Hepatocyte (in vitro differentiated cells): ENCODE measurements around the gene WLS. TPM values are rescaled to one million over a fixed set of nuclear protein-coding genes. Genes with fewer than 3 reads are reported as not detected.
A peak's percentile ranks its signal among the peaks of the same experiment; 100 is the strongest.

Experiments used
- DNase-seq: peaks from one replicate; pipeline ENCODE4 v3.0.0-alpha.2; 2016; ENCODE audit warnings: low spot score
- H2AFZ ChIP-seq: fragments of 200-600 bp; sonication (generic); 2 replicates; pipeline ENCODE4 v1.6.0; 2016; ENCODE audit warnings: antibody characterized with exemption, mild to moderate bottlenecking
- H3K27ac ChIP-seq: fragments of 200-600 bp; sonication (generic); 2 replicates; pipeline ENCODE4 v1.5.1; 2016; ENCODE audit warnings: mild to moderate bottlenecking
- H3K27me3 ChIP-seq: fragments of 200-600 bp; sonication (generic); 2 replicates; pipeline ENCODE4 v1.6.1; 2016
- H3K36me3 ChIP-seq: fragments of 200-600 bp; sonication (generic); replicated peaks from 2 replicates; pipeline ENCODE4 v1.5.1; 2016; ENCODE audit warnings: low read depth; ENCODE audit not compliant: insufficient read depth
- H3K4me1 ChIP-seq: fragments of 200-600 bp; sonication (generic); 2 replicates; pipeline ENCODE4 v1.5.1; 2016; ENCODE audit warnings: mild to moderate bottlenecking, moderate library complexity; ENCODE audit not compliant: insufficient read depth
- H3K4me2 ChIP-seq: fragments of 200-600 bp; sonication (generic); 2 replicates; pipeline ENCODE4 v1.6.0; 2016
- H3K4me3 ChIP-seq: fragments of 200-600 bp; sonication (generic); 2 replicates; pipeline ENCODE4 v1.5.1; 2016; ENCODE audit warnings: mild to moderate bottlenecking
- H3K79me2 ChIP-seq: fragments of 200-600 bp; sonication (generic); 2 replicates; pipeline ENCODE4 v1.6.0; 2017; ENCODE audit warnings: mild to moderate bottlenecking
- H3K9me2 ChIP-seq: fragments of 200-600 bp; sonication (generic); replicated peaks from 2 replicates; pipeline ENCODE4 v1.6.0; 2017; ENCODE audit warnings: mild to moderate bottlenecking; ENCODE audit not compliant: insufficient read depth
- H3K9me3 ChIP-seq: fragments of 200-600 bp; sonication (generic); 2 replicates; pipeline ENCODE4 v1.5.1; 2016; ENCODE audit warnings: low read depth, mild to moderate bottlenecking
- H4K20me1 ChIP-seq: fragments of 200-600 bp; sonication (generic); 2 replicates; pipeline ENCODE4 v1.6.0; 2016; ENCODE audit warnings: mild to moderate bottlenecking; ENCODE audit not compliant: insufficient read depth, poor library complexity, severe bottlenecking
- EZH2 ChIP-seq: fragments of 200-600 bp; sonication (generic); IDR thresholded peaks from 2 replicates; pipeline ENCODE4 v1.6.1; 2016; ENCODE audit warnings: antibody characterized with exemption, mild to moderate bottlenecking, borderline replicate concordance
- EZH2phosphoT487 ChIP-seq: fragments of 200-600 bp; sonication (generic); IDR thresholded peaks from one replicate; pipeline ENCODE4 v1.6.1; 2018; ENCODE audit warnings: antibody characterized with exemption, mild to moderate bottlenecking, low read depth, moderate library complexity; ENCODE audit not compliant: unreplicated experiment, severe bottlenecking
- WGBS: methylation state at CpG from one replicate; pipeline ENCODE4 v1.1.6; 2016; ENCODE audit warnings: low lambda C conversion rate; ENCODE audit errors: missing lambda C conversion rate; 5-methylcytosine and 5-hydroxymethylcytosine counted together
- polyA plus RNA-seq: library from polyadenylated mRNA; unstranded; fragments of >200 nt; fragmentation: Nextera tagmentation; extraction: Ambion mirVana; gene quantifications from 2 replicates; pipeline ENCODE4 v1.2.1, GENCODE V29; 2016
- total RNA-seq: library from RNA; depleted of rRNA; stranded (reverse); fragments of >200 nt; gene quantifications from 2 replicates; pipeline ENCODE4 v1.2.3, GENCODE V29; 2014
- TF ChIP-seq, protein P1 (sequence below): fragments of 200-600 bp; sonication (generic); IDR thresholded peaks from 2 replicates; pipeline ENCODE4 v1.5.1; 2016; ENCODE audit warnings: antibody characterized with exemption, mild to moderate bottlenecking; ENCODE audit not compliant: poor library complexity

WLS gene
- total and polyA plus RNA-seq, 2 experiments from 2014 or later = 79.9 to 102 TPM

DNA sequence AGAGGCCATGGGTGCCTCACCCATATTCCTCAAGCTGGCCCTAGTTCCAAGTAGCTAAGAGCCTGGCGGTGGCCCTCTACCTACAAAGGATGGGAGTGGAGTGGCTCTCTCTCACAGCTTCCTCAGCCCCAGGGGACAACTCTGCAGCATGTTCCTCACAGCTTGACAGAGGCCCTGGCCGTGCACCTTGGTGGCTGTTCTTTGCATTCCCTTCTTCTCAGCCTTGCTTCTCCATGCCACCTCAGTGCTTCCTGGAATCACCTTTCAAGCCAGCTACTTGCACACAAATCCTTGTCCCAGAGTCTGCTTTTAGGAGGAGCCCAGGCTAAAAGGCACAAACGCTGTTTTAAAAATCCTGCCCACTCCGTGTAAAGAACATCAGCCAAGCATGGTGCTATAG lies 112.9 kb downstream of the WLS start:
- H3K79me2 ChIP-seq = no peaks in the 10 kb centered on the region
- H3K36me3 ChIP-seq = no peaks in the 10 kb centered on the region
- H2AFZ ChIP-seq = no peak overlapping the region
- H3K4me3 ChIP-seq = no peak overlapping the region
- H3K27me3 ChIP-seq = no peaks in the 10 kb centered on the region
- no peak overlapping the region for H3K4me2 ChIP-seq
- no peaks in the 10 kb centered on the region for H3K9me3 ChIP-seq
- H3K4me1 ChIP-seq = no peaks in the 10 kb centered on the region
- 95% methylated on average over 4 of the region's 4 CpGs for WGBS
- H3K27ac ChIP-seq = no peak overlapping the region
- DNase-seq = no peak
- TF ChIP-seq EZH2phosphoT487 = no peak
- no peaks in the 10 kb centered on the region for H3K9me2 ChIP-seq
- no peaks in the 10 kb centered on the region for H4K20me1 ChIP-seq

DNA sequence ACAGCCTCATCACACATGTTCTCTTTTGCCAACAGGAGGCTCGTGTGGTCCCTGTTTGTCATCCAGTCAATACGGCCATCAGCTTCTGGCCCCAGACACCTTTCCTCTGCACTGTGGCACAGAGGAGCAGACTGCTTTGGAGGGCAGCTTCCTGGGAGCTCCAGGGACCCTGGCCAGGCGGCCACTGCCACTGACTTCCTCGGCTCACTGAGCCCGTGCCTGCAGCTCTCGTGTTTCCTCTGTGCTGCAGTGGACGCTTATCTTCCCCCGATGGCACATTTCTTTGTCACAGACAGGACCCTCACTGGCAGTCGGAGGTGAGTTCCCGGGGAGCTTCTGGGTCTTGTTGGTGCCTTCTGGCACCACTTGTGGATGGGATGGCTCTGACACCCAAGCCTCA lies 114.9 kb downstream of the WLS start:
- no peaks in the 10 kb centered on the region for H3K9me2 ChIP-seq
- H3K79me2 ChIP-seq = no peaks in the 10 kb centered on the region
- H3K9me3 ChIP-seq = no peaks in the 10 kb centered on the region
- no peaks in the 10 kb centered on the region for H3K36me3 ChIP-seq
- no peaks in the 10 kb centered on the region for H4K20me1 ChIP-seq
- H3K4me3 ChIP-seq = no peak overlapping the region
- H3K27ac ChIP-seq = no peak overlapping the region
- H3K27me3 ChIP-seq = no peaks in the 10 kb centered on the region
- no peak overlapping the region for H3K4me2 ChIP-seq
- 82% methylated on average over 10 of the region's 10 CpGs for WGBS
- peaks cover under 1% of the 10 kb centered on the region for H3K4me1 ChIP-seq
- TF ChIP-seq EZH2phosphoT487 (no peak), EZH2 (no peak)
- TF ChIP-seq, protein P1, sequence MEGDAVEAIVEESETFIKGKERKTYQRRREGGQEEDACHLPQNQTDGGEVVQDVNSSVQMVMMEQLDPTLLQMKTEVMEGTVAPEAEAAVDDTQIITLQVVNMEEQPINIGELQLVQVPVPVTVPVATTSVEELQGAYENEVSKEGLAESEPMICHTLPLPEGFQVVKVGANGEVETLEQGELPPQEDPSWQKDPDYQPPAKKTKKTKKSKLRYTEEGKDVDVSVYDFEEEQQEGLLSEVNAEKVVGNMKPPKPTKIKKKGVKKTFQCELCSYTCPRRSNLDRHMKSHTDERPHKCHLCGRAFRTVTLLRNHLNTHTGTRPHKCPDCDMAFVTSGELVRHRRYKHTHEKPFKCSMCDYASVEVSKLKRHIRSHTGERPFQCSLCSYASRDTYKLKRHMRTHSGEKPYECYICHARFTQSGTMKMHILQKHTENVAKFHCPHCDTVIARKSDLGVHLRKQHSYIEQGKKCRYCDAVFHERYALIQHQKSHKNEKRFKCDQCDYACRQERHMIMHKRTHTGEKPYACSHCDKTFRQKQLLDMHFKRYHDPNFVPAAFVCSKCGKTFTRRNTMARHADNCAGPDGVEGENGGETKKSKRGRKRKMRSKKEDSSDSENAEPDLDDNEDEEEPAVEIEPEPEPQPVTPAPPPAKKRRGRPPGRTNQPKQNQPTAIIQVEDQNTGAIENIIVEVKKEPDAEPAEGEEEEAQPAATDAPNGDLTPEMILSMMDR = no peak
- H2AFZ ChIP-seq = no peak overlapping the region
- no peak for DNase-seq

GRCh38 chr1:68116643-68117235 lies 115.6 kb downstream of the WLS start:
- peak; percentile 70 for DNase-seq
- no peak overlapping the region for H2AFZ ChIP-seq

GRCh38 chr1:68115308-68115707 lies 117.0 kb downstream of the WLS start:
- Histone ChIP-seq H3K4me1 (peaks cover 6% of the 10 kb centered on the region), H3K4me2 (no peak overlapping the region), H3K27ac (no peak overlapping the region), H3K4me3 (no peak overlapping the region), H4K20me1 (no peaks in the 10 kb centered on the region), H3K27me3 (no peaks in the 10 kb centered on the region), H2AFZ (no peak overlapping the region), H3K36me3 (no peaks in the 10 kb centered on the region), H3K9me2 (no peaks in the 10 kb centered on the region), H3K9me3 (no peaks in the 10 kb centered on the region), H3K79me2 (no peaks in the 10 kb centered on the region)
- TF ChIP-seq, protein P1 = no peak
- TF ChIP-seq EZH2phosphoT487 (no peak), EZH2 (no peak)
- 72% methylated on average over 4 of the region's 4 CpGs for WGBS
- DNase-seq = no peak

More at GRCh38 chr1:68116643-68117235, 115.6 kb downstream of the WLS start:
- TF ChIP-seq EZH2 = no peak
- TF ChIP-seq EZH2phosphoT487 = no peak
- TF ChIP-seq, protein P1 = peak; percentile 93
- 6% methylated on average over 3 of the region's 3 CpGs for WGBS
- Histone ChIP-seq H4K20me1 (no peaks in the 10 kb centered on the region), H3K27me3 (no peaks in the 10 kb centered on the region), H3K4me2 (no peak overlapping the region), H3K36me3 (no peaks in the 10 kb centered on the region), H3K4me3 (no peak overlapping the region), H3K9me2 (no peaks in the 10 kb centered on the region), H3K27ac (no peak overlapping the region), H3K4me1 (peaks cover 6% of the 10 kb centered on the region), H3K79me2 (no peaks in the 10 kb centered on the region), H3K9me3 (no peaks in the 10 kb centered on the region)
